IPS-15b (cell line): Measurements from ENCODE around the gene GRID1.

Experiments used
- H3K27me3 ChIP-seq: one replicate; pipeline ENCODE4 v1.6.1; 2013; ENCODE audit warnings: low read length; ENCODE audit not compliant: control insufficient read depth, insufficient read depth
- H3K36me3 ChIP-seq: one replicate; pipeline ENCODE4 v1.6.1; 2013; ENCODE audit warnings: low read length; ENCODE audit not compliant: control insufficient read depth, insufficient read depth
- H3K4me1 ChIP-seq: one replicate; pipeline ENCODE4 v1.6.1; 2013; ENCODE audit warnings: mild to moderate bottlenecking, low read length; ENCODE audit not compliant: control insufficient read depth, insufficient read depth
- H3K4me3 ChIP-seq: one replicate; pipeline ENCODE4 v1.5.1; 2013; ENCODE audit warnings: low read depth, low read length
- H3K9ac ChIP-seq: one replicate; pipeline ENCODE4 v1.6.1; 2013; ENCODE audit warnings: low read depth, mild to moderate bottlenecking, low read length
- H3K9me3 ChIP-seq: one replicate; pipeline ENCODE4 v1.6.1; 2013; ENCODE audit warnings: mild to moderate bottlenecking, low read length; ENCODE audit not compliant: control insufficient read depth, insufficient read depth

GRID1 gene

GRCh38 chr10:85614981-85615380 is 751.6 kb downstream of the GRID1 start:
- Histone ChIP-seq H3K9ac (no peak overlapping the region), H3K4me3 (no peak overlapping the region), H3K9me3 (no peaks in the 10 kb centered on the region), H3K4me1 (no peaks in the 10 kb centered on the region), H3K27me3 (no peaks in the 10 kb centered on the region), H3K36me3 (no peaks in the 10 kb centered on the region)

DNA sequence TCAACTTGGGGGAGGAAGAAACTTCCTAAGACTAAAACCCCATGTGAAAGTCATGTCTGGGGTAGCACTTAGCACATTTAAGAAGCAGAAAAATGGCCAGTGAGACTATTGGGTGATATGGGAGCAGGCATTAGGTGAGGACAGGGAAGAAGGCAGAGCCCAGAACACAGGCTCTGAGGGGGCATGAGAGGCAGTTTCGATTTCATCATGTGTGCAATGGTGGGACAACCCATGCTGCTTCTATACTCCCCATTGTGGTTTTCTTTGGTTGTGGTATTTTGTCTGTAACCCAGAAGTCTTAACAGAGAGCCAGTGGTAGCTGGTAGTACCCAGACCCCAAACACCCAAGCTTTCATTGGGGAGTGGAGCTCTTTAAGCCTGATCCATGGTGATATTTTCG is 752.0 kb downstream of the GRID1 start:
- no peaks in the 10 kb centered on the region for H3K9me3 ChIP-seq
- no peak overlapping the region for H3K9ac ChIP-seq
- H3K27me3 ChIP-seq: no peaks in the 10 kb centered on the region
- H3K4me3 ChIP-seq: no peak overlapping the region
- H3K36me3 ChIP-seq: no peaks in the 10 kb centered on the region
- H3K4me1 ChIP-seq: no peaks in the 10 kb centered on the region

DNA sequence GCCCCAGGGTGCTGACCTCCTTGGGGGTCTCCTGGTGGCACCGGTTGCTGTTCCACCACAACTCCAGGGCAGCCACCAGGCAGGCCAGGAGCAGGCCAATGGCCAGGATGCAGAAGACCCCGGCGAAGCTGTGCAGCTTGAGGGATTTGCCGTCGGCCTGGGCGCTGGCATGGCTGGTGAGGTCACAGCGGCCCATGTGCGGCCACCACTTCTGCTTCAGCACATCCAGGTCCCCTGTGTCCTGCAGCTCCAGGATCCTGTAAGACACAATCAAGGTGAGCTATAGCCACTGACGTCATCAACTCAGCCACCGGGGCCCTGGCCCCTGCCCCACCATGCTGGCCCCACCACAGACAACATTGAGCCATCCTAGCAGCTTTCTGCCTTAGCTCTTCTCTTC is 753.2 kb downstream of the GRID1 start:
- Histone ChIP-seq H3K9ac (no peak overlapping the region), H3K4me3 (no peak overlapping the region), H3K36me3 (no peaks in the 10 kb centered on the region), H3K4me1 (no peaks in the 10 kb centered on the region), H3K9me3 (no peaks in the 10 kb centered on the region), H3K27me3 (no peaks in the 10 kb centered on the region)

- Histone ChIP-seq H3K4me1 (no peaks in the 10 kb centered on the region), H3K36me3 (no peaks in the 10 kb centered on the region), H3K4me3 (no peak overlapping the region), H3K27me3 (no peaks in the 10 kb centered on the region), H3K9ac (no peak overlapping the region), H3K9me3 (no peaks in the 10 kb centered on the region)
Measured at GRCh38 chr10:85612833-85613232, 753.8 kb downstream of the GRID1 start.

DNA sequence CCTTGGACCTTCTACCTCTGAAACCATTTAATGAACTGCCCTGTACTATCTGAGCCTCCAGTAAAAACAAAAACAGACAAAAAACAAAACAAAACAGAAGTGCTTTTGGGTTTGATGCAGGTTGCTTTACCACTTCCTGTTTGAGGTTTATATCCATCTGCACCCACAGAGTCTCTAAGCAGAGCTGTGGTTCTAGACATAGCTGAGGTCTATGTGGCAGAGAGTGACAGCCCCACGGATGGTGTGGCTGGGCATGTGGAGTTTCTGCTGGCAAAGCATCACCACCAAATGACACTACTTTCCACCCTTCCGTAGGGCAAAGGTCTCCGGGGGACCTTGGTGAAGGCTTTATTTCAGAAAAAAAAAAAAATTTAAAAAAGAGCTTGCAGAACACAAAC is 754.2 kb downstream of the GRID1 start:
- no peaks in the 10 kb centered on the region for H3K27me3 ChIP-seq
- no peak overlapping the region for H3K9ac ChIP-seq
- H3K36me3 ChIP-seq: no peaks in the 10 kb centered on the region
- H3K4me1 ChIP-seq: no peaks in the 10 kb centered on the region
- no peak overlapping the region for H3K4me3 ChIP-seq
- H3K9me3 ChIP-seq: no peaks in the 10 kb centered on the region

- no peak overlapping the region for H3K9ac ChIP-seq
- no peak overlapping the region for H3K4me3 ChIP-seq
- no peaks in the 10 kb centered on the region for H3K36me3 ChIP-seq
- H3K9me3 ChIP-seq: no peaks in the 10 kb centered on the region
- H3K27me3 ChIP-seq: no peaks in the 10 kb centered on the region
- H3K4me1 ChIP-seq: no peaks in the 10 kb centered on the region
Measured at GRCh38 chr10:85611746-85612377, 754.7 kb downstream of the GRID1 start.

- H3K9me3 ChIP-seq: no peaks in the 10 kb centered on the region
- H3K36me3 ChIP-seq: no peaks in the 10 kb centered on the region
- H3K27me3 ChIP-seq: no peaks in the 10 kb centered on the region
- H3K4me1 ChIP-seq: no peaks in the 10 kb centered on the region
- H3K9ac ChIP-seq: no peak overlapping the region
- H3K4me3 ChIP-seq: no peak overlapping the region
Measured at GRCh38 chr10:85611093-85611740, 755.4 kb downstream of the GRID1 start.

- no peak overlapping the region for H3K9ac ChIP-seq
- H3K4me3 ChIP-seq: no peak overlapping the region
- no peaks in the 10 kb centered on the region for H3K27me3 ChIP-seq
- H3K4me1 ChIP-seq: no peaks in the 10 kb centered on the region
- H3K36me3 ChIP-seq: no peaks in the 10 kb centered on the region
- no peaks in the 10 kb centered on the region for H3K9me3 ChIP-seq
Measured at GRCh38 chr10:85610381-85611092, 756.1 kb downstream of the GRID1 start.

- H3K9me3 ChIP-seq: no peaks in the 10 kb centered on the region
- no peaks in the 10 kb centered on the region for H3K36me3 ChIP-seq
- H3K27me3 ChIP-seq: no peaks in the 10 kb centered on the region
- H3K4me1 ChIP-seq: no peaks in the 10 kb centered on the region
- no peak overlapping the region for H3K9ac ChIP-seq
- no peak overlapping the region for H3K4me3 ChIP-seq
Measured at GRCh38 chr10:85609509-85609908, 757.1 kb downstream of the GRID1 start.

DNA sequence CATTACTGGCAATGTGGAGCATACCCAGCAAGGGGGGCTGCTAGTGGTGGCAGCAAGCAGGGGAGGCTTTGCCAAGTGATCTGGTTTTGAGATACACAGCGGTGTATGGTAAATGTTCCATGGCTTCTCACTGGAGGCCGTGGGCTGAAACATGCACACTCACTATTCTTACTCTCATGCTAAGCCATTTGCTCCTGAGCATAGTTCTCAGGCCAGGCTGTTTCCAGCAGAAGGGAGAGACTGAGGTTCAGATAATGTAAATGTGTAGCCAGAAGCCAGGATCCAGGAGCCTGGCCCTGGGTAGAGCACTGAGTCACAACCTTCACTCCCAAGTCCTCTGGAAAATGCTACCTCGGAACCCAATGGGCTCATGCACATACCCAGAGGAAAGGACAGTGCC is 757.9 kb downstream of the GRID1 start:
- Histone ChIP-seq H3K4me1 (no peaks in the 10 kb centered on the region), H3K4me3 (no peak overlapping the region), H3K9ac (no peak overlapping the region), H3K36me3 (no peaks in the 10 kb centered on the region), H3K9me3 (no peaks in the 10 kb centered on the region), H3K27me3 (no peaks in the 10 kb centered on the region)

- H3K27me3 ChIP-seq: no peaks in the 10 kb centered on the region
- no peak overlapping the region for H3K9ac ChIP-seq
- no peaks in the 10 kb centered on the region for H3K36me3 ChIP-seq
- no peak overlapping the region for H3K4me3 ChIP-seq
- no peaks in the 10 kb centered on the region for H3K9me3 ChIP-seq
- no peaks in the 10 kb centered on the region for H3K4me1 ChIP-seq
Measured at GRCh38 chr10:85607043-85607695, 759.4 kb downstream of the GRID1 start.
